NCI-H345 (cell line): ENCODE measurements around the gene TTPAL.
A peak's percentile ranks its signal among the peaks of the same experiment; 100 is the strongest.

Experiments used
- DNase-seq: peaks from one replicate; lab custom pipeline; 2025; lab: John Stamatoyannopoulos, UW

Gene TTPAL

GRCh38 chr20:44497761-44498160 is 22.1 kb downstream of the TTPAL start:
- DNase-seq = no peak

DNA sequence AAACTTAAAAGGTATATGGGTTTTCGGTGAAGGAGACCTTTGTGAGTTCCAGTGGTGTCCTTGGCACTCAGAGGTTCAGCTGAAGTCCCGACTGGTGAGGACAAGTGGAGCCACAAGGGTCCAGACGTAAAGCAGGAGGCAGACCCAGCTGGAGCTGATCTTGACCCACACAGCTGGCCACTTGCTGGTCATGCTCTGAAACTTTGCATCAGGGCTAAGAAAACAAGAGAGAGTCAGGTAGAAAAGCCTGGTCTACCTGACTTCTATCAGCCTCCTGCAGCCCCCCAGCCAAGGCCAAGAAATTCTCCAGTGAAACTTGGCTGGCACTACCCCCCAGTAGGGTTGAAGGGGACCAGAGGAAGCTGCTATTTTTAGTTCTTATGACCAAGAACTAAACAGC is 24.5 kb downstream of the TTPAL start:
- no peak for DNase-seq

- DNase-seq = no peak
These were observed 25.8 kb downstream of the TTPAL start for GRCh38 chr20:44501448-44501847.

DNA sequence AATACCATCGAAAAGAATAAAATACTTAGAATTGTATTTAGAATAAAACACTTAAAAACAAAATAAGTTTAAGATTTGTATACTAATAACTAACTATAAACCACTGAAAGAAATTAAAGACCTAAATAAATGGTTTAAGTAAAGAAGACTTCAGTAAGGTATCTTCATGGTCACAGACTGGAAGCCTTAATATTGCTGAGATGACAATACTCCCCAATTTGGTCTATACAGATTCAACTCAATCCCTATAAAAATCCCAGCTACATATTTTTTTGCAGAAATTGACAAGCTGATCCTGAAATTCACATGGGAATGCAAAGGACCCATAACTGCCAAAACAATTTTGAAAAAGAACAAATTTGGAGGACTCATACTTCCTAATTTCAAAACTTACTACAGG is 27.3 kb downstream of the TTPAL start:
- no peak for DNase-seq

DNA sequence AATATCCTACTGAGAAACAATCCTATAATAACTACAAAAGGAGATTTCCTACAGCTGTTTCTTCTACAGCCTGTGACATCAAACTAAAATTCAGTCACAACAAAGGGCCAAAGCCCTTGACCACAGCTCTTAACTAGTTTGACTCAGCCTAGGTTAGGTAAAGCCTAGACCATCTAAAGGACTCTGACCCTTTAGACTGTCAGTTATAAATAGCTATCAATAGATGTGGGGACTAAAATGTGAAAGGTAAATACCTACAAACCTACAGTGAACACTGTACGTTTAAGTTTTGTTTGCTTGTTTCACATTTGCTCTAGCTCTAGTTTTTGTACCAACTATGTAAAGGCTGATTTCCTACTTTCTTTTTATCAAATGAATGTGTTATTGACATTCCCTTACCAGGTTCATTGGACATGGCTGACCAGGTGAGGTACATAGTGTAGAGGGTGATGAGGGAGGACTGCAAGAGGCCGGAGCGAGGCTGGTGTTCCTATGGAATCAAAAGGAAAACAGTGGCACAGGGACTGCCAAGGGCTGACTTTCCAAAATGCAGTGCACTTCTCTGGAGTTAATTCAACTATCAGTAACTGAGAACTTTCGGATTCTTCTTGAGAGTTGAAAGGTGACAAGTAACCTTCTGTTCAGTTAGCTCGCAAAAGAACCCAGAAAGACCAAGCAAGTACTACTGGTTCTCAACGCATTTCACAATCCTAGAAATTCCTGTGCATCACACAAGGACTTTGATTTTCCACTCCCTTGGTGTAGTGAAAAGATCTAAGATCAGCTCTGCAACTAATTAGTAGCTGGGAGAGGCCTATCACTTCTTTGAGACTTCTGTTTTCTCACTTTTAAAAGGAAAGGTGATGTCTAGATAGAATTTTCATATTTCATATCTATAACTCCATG is 29.0 kb downstream of the TTPAL start:
- no peak for DNase-seq

- DNase-seq = no peak
These were observed 34.1 kb downstream of the TTPAL start for GRCh38 chr20:44509762-44510161.

DNA sequence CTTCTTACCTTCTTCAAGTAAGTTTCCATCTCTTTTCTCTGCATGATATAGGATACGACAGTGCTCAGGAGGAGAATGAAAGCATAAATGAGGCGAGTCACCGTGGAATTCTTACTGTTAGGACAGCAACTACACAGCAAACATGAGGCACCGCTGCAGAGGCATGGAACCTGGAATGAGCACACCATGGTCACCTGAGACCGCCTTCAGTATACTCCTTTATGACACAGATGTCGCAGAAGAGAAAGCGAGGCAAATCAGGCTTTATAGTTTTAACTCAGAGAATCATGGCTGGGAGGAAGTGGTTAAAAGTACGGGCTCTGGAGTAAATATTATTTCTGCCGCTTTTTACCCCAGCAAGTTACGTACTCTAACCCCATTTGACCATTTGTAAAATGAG is 38.2 kb downstream of the TTPAL start:
- no peak for DNase-seq

DNA sequence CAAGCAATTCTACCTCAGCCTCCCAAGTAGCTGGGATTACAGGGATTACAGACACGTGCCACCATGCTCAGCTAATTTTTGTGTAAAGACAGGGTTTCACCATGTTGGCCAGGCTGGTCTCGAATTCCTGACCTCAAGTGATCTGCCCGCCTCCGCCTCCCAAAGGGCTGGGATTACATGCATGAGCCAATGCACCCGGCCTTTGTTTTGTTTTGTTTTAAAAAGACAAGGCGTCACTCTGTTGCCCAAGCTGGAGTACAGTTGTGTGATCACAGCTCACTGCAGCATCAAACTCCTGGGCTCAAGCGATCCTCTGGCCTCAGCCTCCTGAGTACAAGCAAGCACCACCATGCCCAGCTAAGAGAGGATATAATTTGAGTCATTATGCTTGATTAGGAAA is 40.8 kb downstream of the TTPAL start:
- DNase-seq = no peak

DNA sequence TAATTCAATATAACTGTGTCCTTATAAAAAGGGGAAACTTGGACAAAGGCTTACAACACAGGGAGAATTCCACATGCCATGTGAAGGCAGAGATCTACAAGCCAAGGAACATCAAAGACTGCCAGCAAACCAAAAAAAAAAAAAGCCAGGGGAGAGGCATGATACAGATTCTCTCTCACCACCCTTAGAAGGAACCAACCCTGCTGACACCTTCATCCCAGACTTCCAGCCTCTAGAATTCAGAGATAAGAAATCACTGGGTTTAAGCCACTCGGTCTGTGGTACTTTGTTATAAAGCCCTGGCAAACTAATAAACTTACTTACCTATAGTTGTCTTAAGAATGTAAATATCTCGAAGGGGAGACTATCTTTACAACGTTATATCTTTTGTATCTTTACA is 41.8 kb downstream of the TTPAL start:
- no peak for DNase-seq

- DNase-seq = no peak
These were observed 42.6 kb downstream of the TTPAL start for GRCh38 chr20:44518248-44518647.

GRCh38 chr20:44520881-44521280 is 45.2 kb downstream of the TTPAL start:
- DNase-seq = no peak

DNA sequence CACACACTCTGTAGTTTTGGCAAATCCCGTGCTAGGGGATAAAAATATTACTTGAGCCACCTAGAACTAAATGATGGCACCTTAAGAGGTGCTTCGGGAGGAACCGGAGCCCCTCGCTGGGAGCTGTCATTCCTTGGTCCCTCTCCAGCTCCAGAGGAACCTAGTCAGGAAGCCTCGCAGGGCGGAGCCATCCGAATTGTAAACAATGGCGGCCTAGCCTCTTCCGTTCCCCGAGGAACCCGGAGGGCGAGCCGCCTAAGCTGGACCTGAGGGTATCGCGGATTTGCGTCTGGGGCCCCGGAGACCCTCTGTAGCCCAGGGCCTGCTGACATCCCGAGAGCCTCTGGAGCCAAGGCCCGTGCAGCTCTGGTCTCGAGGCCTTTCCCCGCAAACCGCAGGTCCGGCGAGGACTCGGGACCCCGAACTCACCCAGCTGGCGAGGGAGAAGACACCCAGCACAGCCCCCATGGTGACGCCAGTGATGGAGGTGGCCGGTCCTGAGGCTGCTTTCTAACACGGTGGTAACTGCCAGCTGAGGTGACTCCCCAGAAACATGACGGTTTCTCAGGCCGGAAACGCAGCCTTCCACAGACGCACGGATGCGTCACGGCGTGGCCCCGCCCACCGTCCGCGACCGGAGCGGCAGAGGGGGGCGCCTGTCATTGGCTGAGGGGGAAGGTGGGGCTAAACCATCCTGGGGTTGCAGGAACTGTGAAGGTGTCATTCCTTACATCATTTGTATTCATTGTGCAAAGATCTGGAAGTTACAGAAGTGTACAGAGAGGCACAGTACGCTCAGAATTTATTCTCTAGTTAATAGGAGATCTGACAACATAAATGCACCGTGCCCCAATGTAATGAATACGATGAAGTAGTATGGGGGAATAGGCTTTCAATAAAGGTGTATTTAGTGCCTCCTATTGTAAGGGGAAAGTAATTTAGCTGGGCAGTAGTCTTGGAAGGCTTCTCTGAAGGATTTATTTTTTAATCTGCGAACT is 46.1 kb downstream of the TTPAL start, which contains the start of gene SERINC3:
Gene SERINC3 (minus strand): TSS at position 587 of the 998 bp plus-strand sequence. CDS start 119 bp downstream, at position 468.
- peak; percentile 97 for DNase-seq

DNA sequence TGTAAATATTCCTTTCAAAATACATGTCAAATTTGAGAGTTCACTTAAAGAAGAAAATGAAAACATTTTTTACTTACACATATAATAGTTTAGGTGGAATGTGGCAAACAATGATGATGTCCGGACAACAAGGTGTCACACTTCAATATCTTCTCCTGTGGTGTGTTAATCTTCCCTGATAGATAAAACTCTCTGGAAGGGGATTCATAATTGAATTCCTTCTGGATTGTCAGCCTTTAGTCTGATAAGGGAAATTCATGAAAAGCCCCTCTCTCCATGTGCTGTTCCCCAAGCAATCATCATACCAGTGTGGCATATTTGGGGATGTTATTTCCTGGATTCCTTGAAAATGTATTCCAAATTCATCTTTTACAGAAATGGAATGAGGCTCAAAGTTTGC is 47.2 kb downstream of the TTPAL start:
- DNase-seq = no peak

GRCh38 chr20:44523746-44524145 is 48.1 kb downstream of the TTPAL start:
- no peak for DNase-seq

- DNase-seq = no peak
These were observed 50.5 kb downstream of the TTPAL start for GRCh38 chr20:44526129-44526528.

GRCh38 chr20:44527716-44528199 is 52.1 kb downstream of the TTPAL start:
- no peak for DNase-seq

DNA sequence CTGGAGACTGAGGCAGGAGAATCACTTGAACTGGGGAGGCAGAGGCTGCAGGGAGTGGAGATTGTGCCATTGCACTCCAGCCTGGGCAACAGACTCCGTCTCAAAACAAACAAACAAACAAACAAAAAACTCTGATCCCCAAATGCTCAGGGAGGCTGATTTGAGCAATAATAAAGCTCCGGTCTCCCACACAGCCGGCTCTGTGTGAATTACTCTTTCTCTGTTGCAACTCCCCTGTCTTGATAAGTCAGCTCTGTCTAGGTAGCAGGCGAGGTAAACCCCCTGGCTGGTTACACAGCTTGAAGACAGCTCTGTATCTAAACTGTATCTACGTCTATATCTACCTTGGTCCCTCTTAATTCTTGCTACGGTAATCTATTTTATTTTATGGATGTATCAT is 52.6 kb downstream of the TTPAL start:
- no peak for DNase-seq

DNA sequence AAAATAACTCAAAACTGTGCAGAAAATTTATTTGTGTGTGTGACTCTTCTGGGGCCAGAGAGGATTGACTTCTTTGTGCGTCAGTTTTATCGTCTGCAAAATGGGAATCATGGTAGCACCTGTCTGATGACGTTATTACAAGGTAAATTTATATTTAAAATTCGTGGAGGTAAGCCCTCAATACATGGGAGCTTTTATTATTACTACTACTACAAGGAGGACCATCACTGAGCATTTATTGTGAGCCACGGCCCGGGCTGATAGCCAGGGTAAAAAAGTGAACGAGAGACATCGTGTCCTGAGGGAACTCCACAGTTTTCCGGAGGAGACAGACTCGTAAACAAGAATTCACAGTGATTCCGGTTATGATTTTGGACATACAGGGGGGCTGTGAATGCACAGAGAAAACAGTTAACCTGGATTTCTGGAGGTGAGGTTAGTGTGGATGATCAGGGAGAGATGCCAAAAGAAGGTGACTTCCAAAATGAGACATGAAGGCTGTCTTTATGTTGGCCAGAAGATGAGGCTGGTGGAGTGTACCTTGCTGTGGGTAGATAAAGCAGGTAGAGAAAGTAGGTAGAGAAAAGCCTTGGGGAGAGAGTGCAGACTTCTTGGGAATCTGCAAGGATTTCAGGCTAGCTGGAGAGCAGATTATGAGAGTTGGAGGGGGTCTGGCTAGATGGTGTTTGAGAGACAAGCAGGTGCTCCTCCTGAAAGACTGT is 56.7 kb downstream of the TTPAL start:
- DNase-seq = no peak

DNA sequence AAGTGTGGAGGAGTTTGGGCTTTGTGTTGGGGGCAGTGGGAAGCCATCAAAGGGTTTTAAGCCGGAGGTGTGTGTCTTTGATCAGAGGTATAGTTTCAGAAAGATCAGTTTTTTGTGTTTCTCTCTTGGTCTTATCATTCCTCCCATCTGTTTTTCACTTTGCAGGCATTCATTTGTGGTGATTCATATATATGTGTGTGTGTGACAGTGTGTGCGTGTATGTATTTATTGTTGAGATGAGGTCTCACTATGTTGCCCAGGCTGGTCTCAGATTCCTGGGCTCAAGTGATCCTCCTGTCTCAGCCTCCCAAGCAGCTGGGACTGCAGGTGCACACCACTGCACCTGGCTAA is 57.3 kb downstream of the TTPAL start:
- DNase-seq = no peak

- no peak for DNase-seq
These were observed 58.3 kb downstream of the TTPAL start for GRCh38 chr20:44533928-44534327.

DNA sequence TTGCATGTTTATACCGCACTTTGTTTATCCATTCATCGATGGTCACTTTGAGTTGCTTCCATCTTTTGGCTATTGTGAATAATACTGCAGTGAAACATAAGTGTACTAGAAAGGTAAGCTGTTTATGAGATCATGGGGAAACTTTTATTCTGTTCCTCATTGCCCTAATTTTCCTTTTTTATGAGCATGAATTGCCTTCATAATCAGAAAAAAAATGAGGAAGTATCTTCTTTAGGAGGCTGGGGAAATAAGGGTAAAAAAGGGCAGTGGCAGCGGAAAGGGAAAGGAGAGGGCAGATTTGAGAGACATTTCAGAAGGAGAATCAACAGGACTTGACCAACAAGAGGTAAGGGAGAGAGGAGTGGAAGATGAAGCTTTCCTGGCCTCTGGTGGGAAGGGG is 60.5 kb downstream of the TTPAL start:
- no peak for DNase-seq

GRCh38 chr20:44537993-44538392 is 62.3 kb downstream of the TTPAL start:
- no peak for DNase-seq
